GM12891 (cell line): ENCODE data around the gene TCF7L1.

Experiments
- PAX5 ChIP-seq: IDR thresholded peaks from 2 replicates; pipeline ENCODE4 v1.6.1; 2011; ENCODE audit warnings: low read length, moderate library complexity, mild to moderate bottlenecking; ENCODE audit not compliant: insufficient read depth, severe bottlenecking
- POLR2A ChIP-seq: IDR thresholded peaks from 2 replicates; pipeline ENCODE4 v1.6.1; 2011; ENCODE audit warnings: low read depth, low read length, control low read depth
- POLR2AphosphoS5 ChIP-seq: IDR thresholded peaks from 2 replicates; pipeline ENCODE4 v1.6.1; 2011; ENCODE audit warnings: low read depth, low read length, control low read depth
- POU2F2 ChIP-seq: IDR thresholded peaks from 2 replicates; pipeline ENCODE4 v1.6.1; 2011; ENCODE audit warnings: low read depth, mild to moderate bottlenecking, control low read depth, low read length, moderate library complexity
- SPI1 ChIP-seq: IDR thresholded peaks from 2 replicates; pipeline ENCODE4 v1.6.1; 2011; ENCODE audit warnings: low read depth, low read length, control low read depth
- TAF1 ChIP-seq: IDR thresholded peaks from 2 replicates; pipeline ENCODE4 v1.6.1; 2011; ENCODE audit warnings: low read depth, low read length, control low read depth

DNA sequence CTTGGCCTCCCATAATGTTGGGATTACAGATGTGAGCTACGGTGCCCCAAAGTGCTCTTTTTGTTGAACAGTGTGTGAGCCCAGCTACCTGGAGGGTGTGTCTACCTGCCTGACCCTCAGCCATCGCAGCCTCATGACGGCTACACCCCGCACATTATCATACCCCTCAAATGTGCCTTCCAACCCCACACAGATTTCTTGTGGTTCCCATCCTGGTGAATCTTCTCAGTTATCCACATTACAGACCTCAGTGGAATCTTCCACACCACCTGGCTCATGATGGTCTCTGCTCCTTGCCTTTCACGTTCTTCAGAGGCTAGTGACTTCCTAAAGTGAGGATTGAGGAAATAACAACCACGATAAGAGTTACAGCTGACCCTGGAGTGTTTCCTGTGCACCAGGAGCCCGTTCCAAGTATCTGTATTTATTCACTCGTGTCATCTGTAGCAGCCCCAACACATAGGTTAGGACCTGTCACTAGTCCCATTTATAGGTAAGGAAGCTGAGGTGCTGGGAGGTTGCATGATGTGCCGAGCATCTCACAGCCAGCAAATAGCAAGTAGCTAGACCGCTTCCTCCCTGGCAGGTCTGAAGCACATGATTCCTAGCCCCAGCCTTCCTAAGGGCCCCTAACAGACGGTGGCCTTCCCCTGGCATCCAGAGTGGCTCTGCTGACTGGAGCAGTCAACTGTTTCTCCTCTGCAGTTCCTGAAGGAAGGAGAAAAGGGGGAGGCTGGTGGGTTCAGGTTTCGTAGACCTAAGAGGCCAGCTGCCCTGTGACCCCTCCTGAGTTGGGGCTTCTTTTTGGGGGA, 47.3 kb downstream of the TCF7L1 start:
- TF ChIP-seq POLR2AphosphoS5 (no peak), POLR2A (no peak), TAF1 (no peak), SPI1 (no peak), POU2F2 (no peak), PAX5 (no peak)
